Lower leg skin (tissue), 4 donors: Measurements from ENCODE around the gene DNAJC12. TPM values are rescaled to one million over a fixed set of nuclear protein-coding genes. Genes with fewer than 3 reads are reported as not detected.

Source experiments
- DNase-seq, 2 donors: peaks; one replicate each; pipeline ENCODE4 v3.0.0-alpha.2; 2019; ENCODE audit warnings: low spot score in 2 of 2
- H3K4me3 ChIP-seq: fragments of 200-600 bp; sonication (generic); 2 replicates; pipeline ENCODE4 v1.5.1; 2017; ENCODE audit warnings: mild to moderate bottlenecking, low read depth; ENCODE audit not compliant: poor library complexity, severe bottlenecking
- CTCF ChIP-seq, 3 donors: fragments of 450-650 bp; IDR thresholded peaks; one replicate each; pipeline ENCODE4 v1.5.1; 2016; ENCODE audit warnings: antibody characterized with exemption in 3 of 3, mild to moderate bottlenecking in 3 of 3, moderate library complexity in 2 of 3
- POLR2A ChIP-seq, 2 donors: fragments of 450-650 bp; IDR thresholded peaks; one replicate each; pipeline ENCODE4 v1.6.1; 2016 to 2017; ENCODE audit warnings: antibody characterized with exemption in 2 of 2, mild to moderate bottlenecking in 1 of 2, moderate library complexity in 1 of 2
- WGBS, 2 donors: methylation state at CpG; one replicate each; pipeline ENCODE4 v1.1.5; 2018; 5-methylcytosine and 5-hydroxymethylcytosine counted together
- intact Hi-C: fragments of 100-400 bp; cut with DNase I; formaldehyde crosslinking; loops from one replicate; pipeline ENCODE4 v1.15.0; 2023; ENCODE audit warnings: low total_unique reads
- total RNA-seq, 4 donors: library from RNA; depleted of rRNA; stranded (reverse); fragments of >200 nt; gene quantifications; one replicate each; pipeline ENCODE4 v1.1.0, GENCODE V29; 2016

DNAJC12 gene
- total RNA-seq, 4 donors from 2014 or later: 0.49 TPM; not detected in 3

- intact Hi-C loops: no loop called here
- no peak overlapping the region for H3K4me3 ChIP-seq
- TF ChIP-seq POLR2A (IDR thresholded peaks at IDR 0.05) (no peak), CTCF (IDR thresholded peaks at IDR 0.05) (no peak)
- DNase-seq: no peak
Measured at GRCh38 chr10:67772894-67773511, 65.0 kb downstream of the DNAJC12 start.

- H3K4me3 ChIP-seq: no peak overlapping the region
- 80 to 88% methylated on average over 1 of the region's 1 CpG for WGBS, 2 donors
- intact Hi-C loops: no loop called here
- DNase-seq: no peak
- TF ChIP-seq CTCF (IDR thresholded peaks at IDR 0.05) (no peak), POLR2A (IDR thresholded peaks at IDR 0.05) (no peak)
Measured at GRCh38 chr10:67772151-67772550, 65.8 kb downstream of the DNAJC12 start.

GRCh38 chr10:67771200-67771599 lies 66.8 kb downstream of the DNAJC12 start:
- intact Hi-C loops: no loop called here
- H3K4me3 ChIP-seq: no peak overlapping the region
- 57 to 61% methylated on average over 3 of the region's 3 CpGs for WGBS, 2 donors
- DNase-seq: no peak
- TF ChIP-seq POLR2A (IDR thresholded peaks at IDR 0.05) (no peak), CTCF (IDR thresholded peaks at IDR 0.05) (no peak)

- intact Hi-C loops: no loop called here
- DNase-seq: no peak
Measured at GRCh38 chr10:67770537-67770936, 67.5 kb downstream of the DNAJC12 start.

GRCh38 chr10:67767244-67767643 lies 70.7 kb downstream of the DNAJC12 start:
- no peak for TF ChIP-seq POLR2A (IDR thresholded peaks at IDR 0.05)
- TF ChIP-seq CTCF (IDR thresholded peaks at IDR 0.05): no peak
- DNase-seq: no peak
- intact Hi-C loops: no loop called here
- WGBS, 2 donors: 85 to 96% methylated on average over 2 of the region's 2 CpGs
- no peak overlapping the region for H3K4me3 ChIP-seq

More at GRCh38 chr10:67770537-67770936, 67.5 kb downstream of the DNAJC12 start:
- no peak for TF ChIP-seq POLR2A (IDR thresholded peaks at IDR 0.05)
- TF ChIP-seq CTCF (IDR thresholded peaks at IDR 0.05): no peak
- no peak overlapping the region for H3K4me3 ChIP-seq
